H9 (cell line): ENCODE measurements around the gene YOD1. TPM values are rescaled to one million over a fixed set of nuclear protein-coding genes. Genes with fewer than 3 reads are reported as not detected.

Experiments
- DNase-seq: peaks from one replicate; pipeline ENCODE4 v3.0.0-alpha.2; 2017
- H2AFZ ChIP-seq: one replicate; pipeline ENCODE4 v1.6.1; 2013; ENCODE audit warnings: mild to moderate bottlenecking, low read length, control low read depth, moderate library complexity
- H2AK5ac ChIP-seq: 2 replicates; pipeline ENCODE4 v1.6.1; 2013; ENCODE audit warnings: low read length, control low read depth, mixed read lengths; ENCODE audit not compliant: insufficient read length
- H2BK120ac ChIP-seq: one replicate; pipeline ENCODE4 v1.6.1; 2013; ENCODE audit warnings: low read depth, mild to moderate bottlenecking, low read length, control low read depth, inconsistent platforms; ENCODE audit not compliant: poor library complexity, severe bottlenecking
- H2BK12ac ChIP-seq: 2 replicates; pipeline ENCODE4 v1.6.1; 2013; ENCODE audit warnings: low read length, control low read depth, mixed read lengths, low read depth; ENCODE audit not compliant: insufficient read length
- H2BK15ac ChIP-seq: 2 replicates; pipeline ENCODE4 v1.6.1; 2013; ENCODE audit warnings: low read depth, low read length, control low read depth
- H2BK20ac ChIP-seq: one replicate; pipeline ENCODE4 v1.6.1; 2013; ENCODE audit warnings: low read depth, mild to moderate bottlenecking, low read length, control low read depth, inconsistent platforms; ENCODE audit not compliant: poor library complexity, severe bottlenecking
- H2BK5ac ChIP-seq: 2 replicates; pipeline ENCODE4 v1.6.1; 2013; ENCODE audit warnings: low read length, control low read depth, mixed read lengths; ENCODE audit not compliant: insufficient read length
- H3K14ac ChIP-seq: 2 replicates; pipeline ENCODE4 v1.6.1; 2013; ENCODE audit warnings: low read length, control low read depth; ENCODE audit not compliant: insufficient read depth
- H3K18ac ChIP-seq: 2 replicates; pipeline ENCODE4 v1.6.1; 2013; ENCODE audit warnings: low read depth, mild to moderate bottlenecking, mixed read lengths, low read length, control low read depth; ENCODE audit not compliant: insufficient read length
- H3K23ac ChIP-seq: 2 replicates; pipeline ENCODE4 v1.6.1; 2013; ENCODE audit warnings: low read length, control low read depth, mixed read lengths, low read depth; ENCODE audit not compliant: insufficient read length
- H3K23me2 ChIP-seq: 2 replicates; pipeline ENCODE4 v1.6.1; 2013; ENCODE audit warnings: low read depth, mild to moderate bottlenecking, mixed read lengths, low read length, control low read depth; ENCODE audit not compliant: insufficient read length, poor library complexity, severe bottlenecking
- H3K27ac ChIP-seq: 2 replicates; pipeline ENCODE4 v1.5.1; 2013; ENCODE audit warnings: low read length, control low read depth, mixed read lengths, low read depth; ENCODE audit not compliant: insufficient read length
- H3K27me3 ChIP-seq: 2 replicates; pipeline ENCODE4 v1.6.1; 2013; ENCODE audit warnings: low read length, control low read depth, inconsistent platforms; ENCODE audit not compliant: insufficient read depth
- H3K4ac ChIP-seq: 2 replicates; pipeline ENCODE4 v1.6.1; 2013; ENCODE audit warnings: low read depth, mild to moderate bottlenecking, control low read depth, inconsistent platforms, low read length, moderate library complexity
- H3K4me1 ChIP-seq: 2 replicates; pipeline ENCODE4 v1.6.1; 2013; ENCODE audit warnings: low read length, control low read depth, inconsistent platforms; ENCODE audit not compliant: insufficient read depth
- H3K4me2 ChIP-seq: 2 replicates; pipeline ENCODE4 v1.6.1; 2013; ENCODE audit warnings: low read length, control low read depth, mixed read lengths; ENCODE audit not compliant: insufficient read length, insufficient read depth
- H3K56ac ChIP-seq: 2 replicates; pipeline ENCODE4 v1.6.1; 2013; ENCODE audit warnings: low read depth, mild to moderate bottlenecking, mixed read lengths, low read length, control low read depth; ENCODE audit not compliant: insufficient read length
- H3K79me1 ChIP-seq: 2 replicates; pipeline ENCODE4 v1.6.1; 2013; ENCODE audit warnings: low read depth, mild to moderate bottlenecking, moderate library complexity, low read length, control low read depth, inconsistent platforms; ENCODE audit not compliant: insufficient read depth, poor library complexity, severe bottlenecking
- H3K79me2 ChIP-seq: 2 replicates; pipeline ENCODE4 v1.6.1; 2013; ENCODE audit warnings: low read length, control low read depth, inconsistent platforms; ENCODE audit not compliant: insufficient read depth
- H3K9ac ChIP-seq: 2 replicates; pipeline ENCODE4 v1.6.1; 2013; ENCODE audit warnings: low read length, control low read depth, mixed read lengths; ENCODE audit not compliant: insufficient read length; ENCODE audit errors: extremely low read depth
- H3K9me3 ChIP-seq: one replicate; pipeline ENCODE4 v1.6.1; 2013; ENCODE audit warnings: low read depth, low read length, inconsistent platforms; ENCODE audit not compliant: control insufficient read depth
- H3T11ph ChIP-seq: one replicate; pipeline ENCODE4 v1.6.1; 2013; ENCODE audit warnings: mild to moderate bottlenecking, low read length, control low read depth, inconsistent platforms
- H4K20me1 ChIP-seq: one replicate; pipeline ENCODE4 v1.6.1; 2013; ENCODE audit not compliant: control insufficient read depth, insufficient read length, insufficient read depth
- H4K5ac ChIP-seq: 2 replicates; pipeline ENCODE4 v1.6.1; 2013; ENCODE audit warnings: low read depth, mild to moderate bottlenecking, mixed read lengths, low read length, control low read depth; ENCODE audit not compliant: insufficient read length
- H4K8ac ChIP-seq: replicated peaks from 2 replicates; pipeline ENCODE4 v1.6.1; 2013; ENCODE audit warnings: low read length, control low read depth, mixed read lengths, low read depth; ENCODE audit not compliant: insufficient read length
- H4K91ac ChIP-seq: 2 replicates; pipeline ENCODE4 v1.6.1; 2013; ENCODE audit warnings: low read depth, mild to moderate bottlenecking, moderate library complexity, mixed read lengths, low read length, control low read depth; ENCODE audit not compliant: insufficient read length
- H3K27ac Mint-ChIP-seq, 3 experiments: 2 replicates in 2 of 3; 3 replicates in 1 of 3; pipeline ENCODE4 v1.8.0; 2020 to 2021; ENCODE audit warnings: mixed read lengths in 3 of 3, mild to moderate bottlenecking in 1 of 3, moderate library complexity in 1 of 3
- H3K27me3 Mint-ChIP-seq: 2 replicates; pipeline ENCODE4 v1.8.0; 2021; ENCODE audit warnings: low read depth, mild to moderate bottlenecking, moderate library complexity, mixed read lengths
- H3K36me3 Mint-ChIP-seq, 3 experiments: 2 replicates in 2 of 3; 3 replicates in 1 of 3; pipeline ENCODE4 v1.8.0; 2020 to 2021; ENCODE audit warnings: low read depth in 3 of 3, mixed read lengths in 3 of 3; ENCODE audit not compliant: insufficient read depth in 1 of 3
- H3K4me1 Mint-ChIP-seq, 2 experiments: 2 replicates each; pipeline ENCODE4 v1.8.0; 2020; ENCODE audit warnings: mixed read lengths in 2 of 2
- H3K4me3 Mint-ChIP-seq, 2 experiments: 2 replicates in 1 of 2; 3 replicates in 1 of 2; pipeline ENCODE4 v1.8.0; 2020 to 2021; ENCODE audit warnings: mild to moderate bottlenecking in 2 of 2, mixed read lengths in 2 of 2, moderate library complexity in 1 of 2
- H3K9me3 Mint-ChIP-seq, 2 experiments: 2 replicates in 1 of 2; 3 replicates in 1 of 2; pipeline ENCODE4 v1.8.0; 2020; ENCODE audit warnings: mild to moderate bottlenecking in 2 of 2, mixed read lengths in 2 of 2, moderate library complexity in 1 of 2
- whole genome bisulfite sequencing: extraction: QIAGEN DNeasy Blood & Tissue Kit; methylation state at CpG from one replicate; pipeline ENCODE4 v1.1.7; 2013; ENCODE audit warnings: missing lambda C conversion rate, low lambda C conversion rate, mixed read lengths; ENCODE audit not compliant: insufficient read length; ENCODE audit errors: extremely low coverage; 5-methylcytosine and 5-hydroxymethylcytosine counted together
- total RNA-seq: library from RNA; stranded (reverse); gene quantifications from 2 replicates; pipeline ENCODE4 v1.2.1, GENCODE V29; 2021
- TF ChIP-seq, protein P1 (sequence below): fragments of 200-600 bp; sonication (generic); conservative IDR thresholded peaks from 3 replicates; pipeline ENCODE4 v1.8.0; 2021; ENCODE audit warnings: antibody characterized with exemption, mild to moderate bottlenecking

Gene YOD1
- total RNA-seq, 1 experiment from 2014 or later = 8.6 TPM

DNA sequence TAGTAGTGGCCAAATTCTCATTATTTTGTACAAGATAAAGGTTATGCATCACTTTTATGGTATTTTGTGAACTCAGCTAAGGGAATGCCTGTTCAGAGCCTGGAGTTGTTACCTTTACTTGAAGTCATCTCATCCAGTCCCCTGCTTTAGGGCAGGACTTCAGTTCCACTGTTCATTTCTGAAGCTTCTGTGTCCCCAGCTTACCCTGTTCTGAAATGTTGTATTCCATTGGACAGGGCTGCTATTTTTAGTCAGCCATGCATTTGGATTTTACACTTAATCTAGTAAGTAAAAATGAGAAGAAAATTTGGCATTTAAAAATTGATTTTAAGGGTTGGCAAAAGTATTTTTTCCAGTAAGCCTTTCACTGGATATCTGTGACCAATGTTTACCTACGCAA is 26.0 kb upstream of the YOD1 start:
- H2BK12ac ChIP-seq = no peak overlapping the region
- no peaks in the 10 kb centered on the region for H3K79me1 ChIP-seq
- no peaks in the 10 kb centered on the region for H3K23me2 ChIP-seq
- no peak overlapping the region for H3T11ph ChIP-seq
- H3K56ac ChIP-seq = no peak overlapping the region
- Mint-ChIP-seq H3K9me3 (no peaks in the 10 kb centered on the region), H3K27me3 (no peaks in the 10 kb centered on the region), H3K4me3 (no peak overlapping the region), H3K4me1 (peaks cover 0 to 8% of the 10 kb centered on the region in 2 experiments; a peak in 1 of 4 replicates), H3K27ac (no peak overlapping the region), H3K36me3 (peaks cover 0 to 4% (median under 1%) of the 10 kb centered on the region in 3 experiments; a peak in 5 of 7 replicates)
- no peak overlapping the region for H3K4ac ChIP-seq
- no peak overlapping the region for H3K9ac ChIP-seq
- no peaks in the 10 kb centered on the region for H3K79me2 ChIP-seq
- no peak overlapping the region for H4K91ac ChIP-seq
- no peak overlapping the region for H2AK5ac ChIP-seq
- H3K4me2 ChIP-seq = no peak overlapping the region
- no peaks in the 10 kb centered on the region for H4K20me1 ChIP-seq
- H2BK120ac ChIP-seq = no peak overlapping the region
- no peak for DNase-seq
- H2BK5ac ChIP-seq = no peak overlapping the region
- no peak overlapping the region for H3K14ac ChIP-seq
- H3K27me3 ChIP-seq = no peaks in the 10 kb centered on the region
- no peak overlapping the region for H3K23ac ChIP-seq
- no peak overlapping the region for H2BK20ac ChIP-seq
- TF ChIP-seq, protein P1, sequence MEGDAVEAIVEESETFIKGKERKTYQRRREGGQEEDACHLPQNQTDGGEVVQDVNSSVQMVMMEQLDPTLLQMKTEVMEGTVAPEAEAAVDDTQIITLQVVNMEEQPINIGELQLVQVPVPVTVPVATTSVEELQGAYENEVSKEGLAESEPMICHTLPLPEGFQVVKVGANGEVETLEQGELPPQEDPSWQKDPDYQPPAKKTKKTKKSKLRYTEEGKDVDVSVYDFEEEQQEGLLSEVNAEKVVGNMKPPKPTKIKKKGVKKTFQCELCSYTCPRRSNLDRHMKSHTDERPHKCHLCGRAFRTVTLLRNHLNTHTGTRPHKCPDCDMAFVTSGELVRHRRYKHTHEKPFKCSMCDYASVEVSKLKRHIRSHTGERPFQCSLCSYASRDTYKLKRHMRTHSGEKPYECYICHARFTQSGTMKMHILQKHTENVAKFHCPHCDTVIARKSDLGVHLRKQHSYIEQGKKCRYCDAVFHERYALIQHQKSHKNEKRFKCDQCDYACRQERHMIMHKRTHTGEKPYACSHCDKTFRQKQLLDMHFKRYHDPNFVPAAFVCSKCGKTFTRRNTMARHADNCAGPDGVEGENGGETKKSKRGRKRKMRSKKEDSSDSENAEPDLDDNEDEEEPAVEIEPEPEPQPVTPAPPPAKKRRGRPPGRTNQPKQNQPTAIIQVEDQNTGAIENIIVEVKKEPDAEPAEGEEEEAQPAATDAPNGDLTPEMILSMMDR = no peak
- H4K5ac ChIP-seq = no peak overlapping the region
- H4K8ac ChIP-seq = no peak overlapping the region
- no peaks in the 10 kb centered on the region for H3K9me3 ChIP-seq
- H3K27ac ChIP-seq = no peak overlapping the region
- H2AFZ ChIP-seq = no peak overlapping the region
- no CpG with 5 or more reads among the region's 1 CpG for WGBS
- H2BK15ac ChIP-seq = no peak overlapping the region
- no peaks in the 10 kb centered on the region for H3K4me1 ChIP-seq
- no peak overlapping the region for H3K18ac ChIP-seq
